EL (cell line): ENCODE data around the gene ASTN2.
A peak's percentile ranks its signal among the peaks of the same experiment; 100 is the strongest.

ENCODE experiments used
- DNase-seq: peaks from one replicate; pipeline ENCODE4 v3.0.0-alpha.2; 2016

Gene ASTN2

GRCh38 chr9:117414906-117415331 lies at the start of gene ASTN2:
Gene ASTN2, minus strand, starts transcription at chr9:117415057. Its CDS starts 119 bp downstream, at chr9:117414938.
- no peak for DNase-seq

- no peak for DNase-seq
These were observed 48.0 kb upstream of the ASTN2 start for GRCh38 chr9:117462861-117463260.

GRCh38 chr9:117461386-117461785 lies 46.5 kb upstream of the ASTN2 start:
- DNase-seq, result no peak

- DNase-seq, result no peak
These were observed 45.9 kb upstream of the ASTN2 start for GRCh38 chr9:117460743-117461142.

- DNase-seq, result no peak
These were observed 45.1 kb upstream of the ASTN2 start for GRCh38 chr9:117459913-117460312.

GRCh38 chr9:117458066-117458465 lies 43.2 kb upstream of the ASTN2 start:
- no peak for DNase-seq

- no peak for DNase-seq
These were observed 39.9 kb upstream of the ASTN2 start for GRCh38 chr9:117454711-117455110.

- no peak for DNase-seq
These were observed 38.9 kb upstream of the ASTN2 start for GRCh38 chr9:117453737-117454136.

GRCh38 chr9:117451311-117451710 lies 36.5 kb upstream of the ASTN2 start:
- DNase-seq, result no peak

GRCh38 chr9:117448066-117448465 lies 33.2 kb upstream of the ASTN2 start:
- peak; percentile 2 for DNase-seq

GRCh38 chr9:117445631-117446030 lies 30.8 kb upstream of the ASTN2 start:
- DNase-seq, result no peak

GRCh38 chr9:117444501-117444900 lies 29.6 kb upstream of the ASTN2 start:
- DNase-seq, result no peak

GRCh38 chr9:117437283-117437682 lies 22.4 kb upstream of the ASTN2 start:
- DNase-seq, result no peak

GRCh38 chr9:117435630-117436261 lies 20.9 kb upstream of the ASTN2 start:
- DNase-seq, result no peak

- DNase-seq, result no peak
These were observed 19.7 kb upstream of the ASTN2 start for GRCh38 chr9:117434566-117434965.

GRCh38 chr9:117430813-117431212 lies 16.0 kb upstream of the ASTN2 start:
- DNase-seq, result no peak

- DNase-seq, result no peak
These were observed 12.6 kb upstream of the ASTN2 start for GRCh38 chr9:117427357-117427913.

GRCh38 chr9:117425566-117425965 lies 10.7 kb upstream of the ASTN2 start:
- DNase-seq, result no peak

- DNase-seq, result no peak
These were observed 9.4 kb upstream of the ASTN2 start for GRCh38 chr9:117424291-117424690.

- DNase-seq, result no peak
These were observed 3.3 kb upstream of the ASTN2 start for GRCh38 chr9:117418111-117418510.

GRCh38 chr9:117416856-117417255 lies 2.0 kb upstream of the ASTN2 start:
- no peak for DNase-seq

- DNase-seq, result no peak
These were observed 579 bp upstream of the ASTN2 start for GRCh38 chr9:117415358-117415914.

GRCh38 chr9:117414220-117414905 lies 494 bp downstream of the ASTN2 start:
- peak; percentile 7 for DNase-seq
